ENCODE results near the gene SNTN.
A peak's percentile ranks its signal among the peaks of the same experiment; 100 is the strongest.

SNTN gene

GRCh38 chr3:63689285-63689684, 36.8 kb downstream of the SNTN start:
- no peak overlapping the region for H3K4me3 ChIP-seq (ENCODE audit: low read length)
- peak; percentile 43 for DNase-seq (ENCODE audit: low read depth)
- TF ChIP-seq CTCF (conservative IDR thresholded peaks at IDR 0.05; ENCODE audit: low read length) = no peak

GRCh38 chr3:63693351-63693750, 40.9 kb downstream of the SNTN start:
- no peak overlapping the region for H3K4me3 ChIP-seq (ENCODE audit: low read length)
- no peak for DNase-seq (ENCODE audit: low read depth)
- TF ChIP-seq CTCF (conservative IDR thresholded peaks at IDR 0.05; ENCODE audit: low read length) = no peak

- H3K4me3 ChIP-seq (ENCODE audit: low read length) = no peak overlapping the region
- DNase-seq (ENCODE audit: low read depth) = peak; percentile 12
- no peak for TF ChIP-seq CTCF (conservative IDR thresholded peaks at IDR 0.05; ENCODE audit: low read length)
Measured at GRCh38 chr3:63705092-63705645, 52.7 kb downstream of the SNTN start.

GRCh38 chr3:63706321-63707085, 54.0 kb downstream of the SNTN start:
- TF ChIP-seq CTCF (conservative IDR thresholded peaks at IDR 0.05; ENCODE audit: low read length) = no peak
- peak; percentile 55 for DNase-seq (ENCODE audit: low read depth)
- no peak overlapping the region for H3K4me3 ChIP-seq (ENCODE audit: low read length)

GRCh38 chr3:63707731-63708130, 55.3 kb downstream of the SNTN start:
- DNase-seq (ENCODE audit: low read depth) = no peak
- H3K4me3 ChIP-seq (ENCODE audit: low read length) = no peak overlapping the region
- TF ChIP-seq CTCF (conservative IDR thresholded peaks at IDR 0.05; ENCODE audit: low read length) = no peak

GRCh38 chr3:63709576-63709975, 57.1 kb downstream of the SNTN start:
- DNase-seq (ENCODE audit: low read depth) = no peak
- no peak for TF ChIP-seq CTCF (conservative IDR thresholded peaks at IDR 0.05; ENCODE audit: low read length)
- no peak overlapping the region for H3K4me3 ChIP-seq (ENCODE audit: low read length)

Measured in AG10803 (cell line).